Neural crest cell (in vitro differentiated cells): Measurements from ENCODE around the gene DENND1A. TPM values are rescaled to one million over a fixed set of nuclear protein-coding genes. Genes with fewer than 3 reads are reported as not detected.

Experiments
- DNase-seq: peaks from one replicate; pipeline ENCODE4 v3.0.0; 2021; ENCODE audit warnings: low read depth, mixed read lengths, low spot score
- H3K27ac Mint-ChIP-seq: one replicate; pipeline ENCODE4 v1.8.0; 2021; ENCODE audit warnings: mild to moderate bottlenecking, mixed read lengths; ENCODE audit not compliant: unreplicated experiment
- H3K27me3 Mint-ChIP-seq: 2 replicates; pipeline ENCODE4 v1.8.0; 2021; ENCODE audit warnings: low read depth, mild to moderate bottlenecking, mixed read lengths
- H3K36me3 Mint-ChIP-seq: 2 replicates; pipeline ENCODE4 v1.8.0; 2021; ENCODE audit warnings: low read depth, mild to moderate bottlenecking, mixed read lengths
- H3K4me1 Mint-ChIP-seq: 2 replicates; pipeline ENCODE4 v1.8.0; 2021; ENCODE audit warnings: mixed read lengths
- H3K4me3 Mint-ChIP-seq: one replicate; pipeline ENCODE4 v1.8.0; 2021; ENCODE audit warnings: mild to moderate bottlenecking, mixed read lengths
- H3K9me3 Mint-ChIP-seq: 2 replicates; pipeline ENCODE4 v1.8.0; 2021; ENCODE audit warnings: mixed read lengths
- total RNA-seq: library from RNA; stranded (reverse); gene quantifications from 2 replicates; pipeline ENCODE4 v1.2.1, GENCODE V29; 2021
- TF ChIP-seq, protein P1 (sequence below): fragments of 200-600 bp; sonication (generic); conservative IDR thresholded peaks from 2 replicates; pipeline ENCODE4 v1.5.0; 2021; ENCODE audit warnings: antibody characterized with exemption, mild to moderate bottlenecking

The DENND1A gene
- total RNA-seq, 1 donor from 2014 or later: 17.8 TPM

DNA sequence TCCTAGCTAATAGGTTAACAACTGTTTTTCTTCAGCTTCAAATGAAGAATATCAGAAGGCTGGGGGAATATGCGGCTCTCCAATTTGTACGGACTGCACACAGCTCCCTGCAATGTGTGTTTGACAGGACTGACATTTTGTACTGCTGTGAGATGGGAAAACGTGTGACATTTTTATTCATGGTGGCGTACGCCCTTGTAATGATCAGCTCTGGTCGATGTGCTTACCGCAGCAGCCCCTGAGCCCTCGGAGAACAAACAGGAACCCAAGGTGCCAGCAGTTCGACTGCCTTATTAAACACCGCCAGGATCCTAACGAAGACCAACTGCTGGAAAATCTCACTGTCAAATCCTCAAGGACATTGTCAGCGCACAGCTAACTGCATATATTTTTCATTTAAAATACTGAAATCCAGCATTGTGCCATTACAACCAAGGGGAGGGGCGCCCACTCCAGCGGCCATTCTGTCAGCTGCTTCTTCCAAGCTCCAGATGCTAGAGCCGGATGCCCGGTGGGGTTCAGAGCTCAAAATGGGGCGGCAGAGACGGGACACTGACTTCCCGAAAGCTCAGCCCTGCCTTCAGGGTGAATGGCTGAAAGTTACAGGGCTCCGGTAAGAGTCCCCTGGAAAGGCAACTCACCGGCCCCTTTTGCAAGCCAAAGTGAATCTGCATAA lies 507.2 kb downstream of the DENND1A start:
- Mint-ChIP-seq H3K36me3 (no peaks in the 10 kb centered on the region), H3K27ac (no peak overlapping the region), H3K4me3 (no peak overlapping the region), H3K4me1 (peaks cover 48% of the 10 kb centered on the region), H3K9me3 (no peaks in the 10 kb centered on the region), H3K27me3 (no peaks in the 10 kb centered on the region)
- DNase-seq: no peak
- TF ChIP-seq, protein P1, sequence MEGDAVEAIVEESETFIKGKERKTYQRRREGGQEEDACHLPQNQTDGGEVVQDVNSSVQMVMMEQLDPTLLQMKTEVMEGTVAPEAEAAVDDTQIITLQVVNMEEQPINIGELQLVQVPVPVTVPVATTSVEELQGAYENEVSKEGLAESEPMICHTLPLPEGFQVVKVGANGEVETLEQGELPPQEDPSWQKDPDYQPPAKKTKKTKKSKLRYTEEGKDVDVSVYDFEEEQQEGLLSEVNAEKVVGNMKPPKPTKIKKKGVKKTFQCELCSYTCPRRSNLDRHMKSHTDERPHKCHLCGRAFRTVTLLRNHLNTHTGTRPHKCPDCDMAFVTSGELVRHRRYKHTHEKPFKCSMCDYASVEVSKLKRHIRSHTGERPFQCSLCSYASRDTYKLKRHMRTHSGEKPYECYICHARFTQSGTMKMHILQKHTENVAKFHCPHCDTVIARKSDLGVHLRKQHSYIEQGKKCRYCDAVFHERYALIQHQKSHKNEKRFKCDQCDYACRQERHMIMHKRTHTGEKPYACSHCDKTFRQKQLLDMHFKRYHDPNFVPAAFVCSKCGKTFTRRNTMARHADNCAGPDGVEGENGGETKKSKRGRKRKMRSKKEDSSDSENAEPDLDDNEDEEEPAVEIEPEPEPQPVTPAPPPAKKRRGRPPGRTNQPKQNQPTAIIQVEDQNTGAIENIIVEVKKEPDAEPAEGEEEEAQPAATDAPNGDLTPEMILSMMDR: no peak

DNA sequence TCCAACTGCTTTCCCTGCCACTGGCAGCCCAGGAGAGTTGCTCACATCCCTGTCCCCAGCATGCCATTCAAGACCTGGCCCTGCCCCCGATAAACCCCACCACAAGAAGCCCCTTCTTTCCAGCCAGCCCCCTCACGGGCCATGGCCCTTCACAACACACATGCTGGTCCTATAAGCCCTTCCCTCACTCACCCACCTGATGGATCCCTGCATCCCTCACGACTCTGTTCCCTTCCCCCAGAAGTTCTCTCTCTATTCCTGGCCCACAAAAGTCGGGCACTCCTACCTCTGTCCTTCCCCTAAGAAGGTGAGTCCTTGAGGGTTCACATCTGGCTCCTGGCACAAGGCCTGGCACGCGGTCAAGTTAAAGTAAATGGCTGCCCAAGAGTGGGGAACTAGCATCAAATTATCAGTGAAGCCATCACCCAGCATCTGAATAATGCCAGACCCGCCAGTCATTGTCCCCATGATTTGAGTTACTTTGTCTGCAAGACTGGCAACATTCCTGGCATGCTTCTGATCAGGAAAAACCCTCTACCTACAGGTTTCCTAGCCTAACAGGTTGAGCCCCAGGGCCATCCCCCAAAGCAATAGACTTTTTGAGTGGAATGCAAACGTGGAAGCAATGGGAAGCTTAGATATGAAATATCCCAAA lies 508.0 kb downstream of the DENND1A start:
- H3K4me1 Mint-ChIP-seq: peaks cover 54% of the 10 kb centered on the region
- H3K4me3 Mint-ChIP-seq: no peak overlapping the region
- no peaks in the 10 kb centered on the region for H3K27me3 Mint-ChIP-seq
- no peaks in the 10 kb centered on the region for H3K36me3 Mint-ChIP-seq
- no peak overlapping the region for H3K27ac Mint-ChIP-seq
- TF ChIP-seq, protein P1: no peak
- no peaks in the 10 kb centered on the region for H3K9me3 Mint-ChIP-seq
- DNase-seq: no peak

- H3K9me3 Mint-ChIP-seq: no peaks in the 10 kb centered on the region
- H3K27ac Mint-ChIP-seq: no peak overlapping the region
Measured at GRCh38 chr9:123421186-123421585, 508.7 kb downstream of the DENND1A start.

GRCh38 chr9:123420592-123421111 lies 509.3 kb downstream of the DENND1A start:
- peak overlapping the region; percentile 65 for H3K27ac Mint-ChIP-seq

More at GRCh38 chr9:123421186-123421585, 508.7 kb downstream of the DENND1A start:
- no peaks in the 10 kb centered on the region for H3K36me3 Mint-ChIP-seq
- DNase-seq: no peak
- no peak overlapping the region for H3K4me3 Mint-ChIP-seq
- TF ChIP-seq, protein P1: no peak
- peaks cover 59% of the 10 kb centered on the region for H3K4me1 Mint-ChIP-seq
- H3K27me3 Mint-ChIP-seq: no peaks in the 10 kb centered on the region

DNA sequence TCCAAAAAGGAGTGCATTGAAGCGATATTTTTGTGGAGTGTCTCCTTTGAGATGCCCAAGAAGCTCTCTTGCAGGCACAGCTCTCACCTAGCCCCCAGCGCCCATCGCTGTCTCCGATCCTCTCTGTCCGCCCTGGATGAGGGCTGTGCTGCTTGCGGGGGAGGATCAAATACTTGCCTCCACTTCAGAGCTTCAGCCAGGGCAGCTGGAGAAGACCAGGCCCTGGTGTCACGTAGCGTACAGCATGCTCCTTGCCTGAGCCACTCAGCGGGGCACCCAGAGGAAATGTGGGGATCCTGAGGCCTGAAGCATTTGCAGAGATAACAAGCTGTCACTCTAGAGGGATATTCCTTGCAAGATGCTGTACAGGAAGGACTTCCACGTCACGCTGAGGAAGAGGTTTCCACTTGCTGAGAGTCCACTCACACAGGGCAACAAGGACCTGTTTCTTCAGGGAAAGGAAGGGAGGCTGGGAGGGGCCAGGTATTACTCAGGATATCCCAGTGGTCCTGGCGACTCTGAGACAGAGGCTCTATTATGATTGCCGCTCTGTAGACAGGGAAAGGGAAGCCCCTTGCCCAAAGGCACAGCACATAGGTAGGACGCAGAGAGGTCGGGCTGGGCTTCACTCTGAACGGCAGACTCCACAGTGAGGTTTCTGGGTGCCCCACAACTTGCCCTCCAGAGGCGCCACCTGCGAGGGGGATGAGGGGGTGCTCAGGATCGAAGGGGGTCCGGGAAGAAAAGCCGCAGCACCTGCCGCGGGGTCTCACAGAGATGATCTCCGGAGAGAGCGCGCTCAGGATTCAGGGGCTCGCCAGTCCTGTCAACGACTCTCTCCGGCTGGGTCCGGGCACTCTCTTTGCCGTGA lies 510.0 kb downstream of the DENND1A start:
- Mint-ChIP-seq H3K27ac (peak overlapping the region; percentile 96), H3K4me3 (peak overlapping the region; percentile 78), H3K4me1 (peaks cover 61% of the 10 kb centered on the region), H3K9me3 (no peaks in the 10 kb centered on the region), H3K27me3 (no peaks in the 10 kb centered on the region), H3K36me3 (no peaks in the 10 kb centered on the region)
- no peak for DNase-seq
- TF ChIP-seq, protein P1: no peak

More at GRCh38 chr9:123420592-123421111, 509.3 kb downstream of the DENND1A start:
- H3K36me3 Mint-ChIP-seq: no peaks in the 10 kb centered on the region
- TF ChIP-seq, protein P1: no peak
- DNase-seq: no peak
- no peaks in the 10 kb centered on the region for H3K9me3 Mint-ChIP-seq
- peak overlapping the region; percentile 78 for H3K4me3 Mint-ChIP-seq
- peaks cover 61% of the 10 kb centered on the region for H3K4me1 Mint-ChIP-seq
- H3K27me3 Mint-ChIP-seq: no peaks in the 10 kb centered on the region
